Skeletal muscle tissue (tissue), 4 donors: ENCODE measurements around the gene ACSM4. TPM values are rescaled to one million over a fixed set of nuclear protein-coding genes. Genes with fewer than 3 reads are reported as not detected.

Source experiments
- H3K27ac ChIP-seq: one replicate; pipeline ENCODE4 v1.7.0; 2013; ENCODE audit warnings: mild to moderate bottlenecking, low read depth, low read length, inconsistent platforms
- H3K27me3 ChIP-seq, 3 donors: one replicate each; pipeline ENCODE4 v1.7.0; 2013; ENCODE audit warnings: low read length in 3 of 3; ENCODE audit not compliant: control insufficient read depth in 3 of 3, insufficient read depth in 3 of 3
- H3K36me3 ChIP-seq, 3 donors: one replicate each; pipeline ENCODE4 v1.7.0; 2013; ENCODE audit warnings: low read length in 3 of 3; ENCODE audit not compliant: control insufficient read depth in 3 of 3, insufficient read depth in 3 of 3
- H3K4me1 ChIP-seq, 3 donors: one replicate each; pipeline ENCODE4 v1.7.0; 2013; ENCODE audit warnings: low read length in 3 of 3, mild to moderate bottlenecking in 3 of 3; ENCODE audit not compliant: control insufficient read depth in 3 of 3, insufficient read depth in 3 of 3
- H3K4me3 ChIP-seq, 3 donors: one replicate each; pipeline ENCODE4 v1.7.0; 2013; ENCODE audit warnings: low read length in 3 of 3
- H3K9ac ChIP-seq, 3 donors: one replicate each; pipeline ENCODE4 v1.7.0; 2013; ENCODE audit warnings: low read length in 3 of 3, mild to moderate bottlenecking in 3 of 3, moderate library complexity in 2 of 3, low read depth in 1 of 3
- H3K9me3 ChIP-seq, 3 donors: one replicate each; pipeline ENCODE4 v1.7.0; 2013; ENCODE audit warnings: low read length in 3 of 3; ENCODE audit not compliant: control insufficient read depth in 3 of 3
- total RNA-seq: library from RNA; depleted of rRNA; stranded (reverse); fragments of >200 nt; gene quantifications from one replicate; pipeline ENCODE4 v1.2.3, GENCODE V29; 2014
- donor health status: Osteomylitis.

Gene ACSM4
- total RNA-seq, 1 donor from 2014 or later = not detected

- Histone ChIP-seq H3K36me3 (no peaks in the 10 kb centered on the region), H3K27me3 (no peaks in the 10 kb centered on the region), H3K27ac (no peak overlapping the region)
These were observed 50.7 kb downstream of the ACSM4 start for GRCh38 chr12:7354529-7354928.

GRCh38 chr12:7361265-7361664 lies 57.4 kb downstream of the ACSM4 start:
- Histone ChIP-seq H3K9ac (no peak overlapping the region), H3K27ac (no peak overlapping the region), H3K4me3 (no peak overlapping the region), H3K27me3 (no peaks in the 10 kb centered on the region), H3K36me3 (no peaks in the 10 kb centered on the region), H3K9me3 (no peaks in the 10 kb centered on the region), H3K4me1 (no peaks in the 10 kb centered on the region)

More at GRCh38 chr12:7354529-7354928, 50.7 kb downstream of the ACSM4 start:
- Histone ChIP-seq H3K4me3 (no peak overlapping the region), H3K9me3 (no peaks in the 10 kb centered on the region), H3K4me1 (no peaks in the 10 kb centered on the region), H3K9ac (no peak overlapping the region)

GRCh38 chr12:7362734-7363133 lies 58.9 kb downstream of the ACSM4 start:
- no peak overlapping the region for H3K9ac ChIP-seq
- H3K4me1 ChIP-seq = no peaks in the 10 kb centered on the region
- no peak overlapping the region for H3K4me3 ChIP-seq
- no peaks in the 10 kb centered on the region for H3K9me3 ChIP-seq
- H3K27ac ChIP-seq = no peak overlapping the region
- no peaks in the 10 kb centered on the region for H3K36me3 ChIP-seq
- no peaks in the 10 kb centered on the region for H3K27me3 ChIP-seq

- H3K9me3 ChIP-seq = no peaks in the 10 kb centered on the region
- H3K27ac ChIP-seq = no peak overlapping the region
- no peak overlapping the region for H3K9ac ChIP-seq
- H3K36me3 ChIP-seq = no peaks in the 10 kb centered on the region
- peak overlapping the region in 1 of 3 donors; percentile 7 for H3K4me3 ChIP-seq
- H3K4me1 ChIP-seq = no peaks in the 10 kb centered on the region
- no peaks in the 10 kb centered on the region for H3K27me3 ChIP-seq
These were observed 65.4 kb downstream of the ACSM4 start for GRCh38 chr12:7369274-7369729.

- Histone ChIP-seq H3K9me3 (no peaks in the 10 kb centered on the region), H3K4me3 (no peak overlapping the region), H3K4me1 (no peaks in the 10 kb centered on the region), H3K36me3 (no peaks in the 10 kb centered on the region), H3K27ac (no peak overlapping the region), H3K27me3 (no peaks in the 10 kb centered on the region), H3K9ac (no peak overlapping the region)
These were observed 69.4 kb downstream of the ACSM4 start for GRCh38 chr12:7373226-7373625.

- H3K4me1 ChIP-seq = no peaks in the 10 kb centered on the region
- H3K9ac ChIP-seq = no peak overlapping the region
- no peak overlapping the region for H3K27ac ChIP-seq
- H3K36me3 ChIP-seq = no peaks in the 10 kb centered on the region
- H3K4me3 ChIP-seq = no peak overlapping the region
- no peaks in the 10 kb centered on the region for H3K9me3 ChIP-seq
- no peaks in the 10 kb centered on the region for H3K27me3 ChIP-seq
These were observed 70.7 kb downstream of the ACSM4 start for GRCh38 chr12:7374423-7375144.

- no peaks in the 10 kb centered on the region for H3K27me3 ChIP-seq
- H3K4me1 ChIP-seq = no peaks in the 10 kb centered on the region
- H3K36me3 ChIP-seq = no peaks in the 10 kb centered on the region
- H3K4me3 ChIP-seq = no peak overlapping the region
- no peak overlapping the region for H3K9ac ChIP-seq
- no peak overlapping the region for H3K27ac ChIP-seq
- H3K9me3 ChIP-seq = no peaks in the 10 kb centered on the region
These were observed 71.3 kb downstream of the ACSM4 start for GRCh38 chr12:7375145-7375543.

- H3K4me1 ChIP-seq = no peaks in the 10 kb centered on the region
- no peaks in the 10 kb centered on the region for H3K9me3 ChIP-seq
- no peak overlapping the region for H3K9ac ChIP-seq
- no peak overlapping the region for H3K27ac ChIP-seq
- no peak overlapping the region for H3K4me3 ChIP-seq
- H3K36me3 ChIP-seq = no peaks in the 10 kb centered on the region
- no peaks in the 10 kb centered on the region for H3K27me3 ChIP-seq
These were observed 72.3 kb downstream of the ACSM4 start for GRCh38 chr12:7376196-7376595.

Other genes with a start within 250 kb of the ACSM4 start
- gene C1S, start 243.4 kb upstream of the ACSM4 start, total RNA-seq = 89.8 TPM
- gene C1R, start 211.6 kb upstream of the ACSM4 start, total RNA-seq = 76.7 TPM
- gene C1RL, start 194.9 kb upstream of the ACSM4 start, total RNA-seq = 10.4 TPM
- not detected for gene RBP5, start 175.2 kb upstream of the ACSM4 start, total RNA-seq
- gene CLSTN3, start 173.7 kb upstream of the ACSM4 start, total RNA-seq = 15.1 TPM
- gene PEX5, start 114.4 kb upstream of the ACSM4 start, total RNA-seq = 39.7 TPM
- gene CD163L1, start 140.1 kb downstream of the ACSM4 start, total RNA-seq = 4.7 TPM
- gene CD163, start 199.7 kb downstream of the ACSM4 start, total RNA-seq = 23.0 TPM